ENCODE measurements around the gene LYSET. TPM values are rescaled to one million over a fixed set of nuclear protein-coding genes. Genes with fewer than 3 reads are reported as not detected.

The LYSET gene
- total RNA-seq, 4 donors from 2014 or later = 6.3 to 17.7 (median 12.6) TPM

DNA sequence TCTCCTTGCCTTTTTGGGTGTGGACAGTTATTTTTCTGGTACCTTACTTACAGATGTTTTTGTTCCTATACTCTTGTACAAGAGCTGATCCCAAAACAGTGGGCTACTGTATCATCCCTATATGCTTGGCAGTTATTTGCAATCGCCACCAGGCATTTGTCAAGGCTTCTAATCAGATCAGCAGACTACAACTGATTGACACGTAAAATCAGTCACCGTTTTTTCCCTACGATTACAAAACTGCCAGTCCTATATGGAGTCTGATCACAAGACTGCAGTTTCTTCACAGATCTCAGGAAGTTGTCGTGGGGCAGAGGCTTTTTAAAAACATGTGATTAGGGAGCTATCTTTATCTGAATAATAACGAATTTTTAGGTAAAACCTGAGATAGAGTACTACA, 1.3 kb downstream of the LYSET start:
- H3K4me3 ChIP-seq (replicated peaks in 1 of 3) = no peak overlapping the region
- DNase-seq = no peak

DNA sequence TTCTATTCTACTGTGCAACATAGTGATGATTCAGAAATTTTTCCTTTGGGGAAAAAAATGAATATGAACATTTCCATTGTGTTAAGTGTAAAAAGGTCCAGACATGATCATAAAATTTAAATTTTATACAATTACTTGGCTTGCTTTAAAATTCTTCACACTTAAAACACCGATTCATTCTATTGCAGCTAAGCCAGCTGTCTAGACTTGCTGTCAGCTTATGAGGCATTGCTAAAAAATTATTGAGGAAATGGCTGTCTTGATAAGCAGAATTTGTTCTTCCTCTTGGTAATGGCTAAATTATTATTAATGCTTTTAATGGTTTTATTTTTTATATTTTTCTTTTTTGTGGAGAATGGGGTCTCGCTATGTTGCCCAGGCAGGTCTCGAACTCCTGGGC, 1.8 kb downstream of the LYSET start:
- Histone ChIP-seq H3K9me3 (no peaks in the 10 kb centered on the region), H3K27ac (no peak overlapping the region), H3K36me3 (no peaks in the 10 kb centered on the region), H3K4me3 (replicated peaks in 1 of 3) (no peak overlapping the region), H3K27me3 (no peaks in the 10 kb centered on the region), H3K4me1 (peaks cover 17 to 23% of the 10 kb centered on the region in 2 donors)
- TF ChIP-seq POLR2A (IDR thresholded peaks at IDR 0.05) = no peak
- TF ChIP-seq, protein P1, sequence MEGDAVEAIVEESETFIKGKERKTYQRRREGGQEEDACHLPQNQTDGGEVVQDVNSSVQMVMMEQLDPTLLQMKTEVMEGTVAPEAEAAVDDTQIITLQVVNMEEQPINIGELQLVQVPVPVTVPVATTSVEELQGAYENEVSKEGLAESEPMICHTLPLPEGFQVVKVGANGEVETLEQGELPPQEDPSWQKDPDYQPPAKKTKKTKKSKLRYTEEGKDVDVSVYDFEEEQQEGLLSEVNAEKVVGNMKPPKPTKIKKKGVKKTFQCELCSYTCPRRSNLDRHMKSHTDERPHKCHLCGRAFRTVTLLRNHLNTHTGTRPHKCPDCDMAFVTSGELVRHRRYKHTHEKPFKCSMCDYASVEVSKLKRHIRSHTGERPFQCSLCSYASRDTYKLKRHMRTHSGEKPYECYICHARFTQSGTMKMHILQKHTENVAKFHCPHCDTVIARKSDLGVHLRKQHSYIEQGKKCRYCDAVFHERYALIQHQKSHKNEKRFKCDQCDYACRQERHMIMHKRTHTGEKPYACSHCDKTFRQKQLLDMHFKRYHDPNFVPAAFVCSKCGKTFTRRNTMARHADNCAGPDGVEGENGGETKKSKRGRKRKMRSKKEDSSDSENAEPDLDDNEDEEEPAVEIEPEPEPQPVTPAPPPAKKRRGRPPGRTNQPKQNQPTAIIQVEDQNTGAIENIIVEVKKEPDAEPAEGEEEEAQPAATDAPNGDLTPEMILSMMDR (IDR thresholded peaks at IDR 0.05) = no peak
- no peak for DNase-seq
- intact Hi-C loops (cut with DNase I) = no loop called here
- 96% methylated on average over 3 of the region's 3 CpGs for whole genome bisulfite sequencing, 2 donors

More for the DNA sequence above, 1.3 kb downstream of the LYSET start:
- WGBS, 2 donors = 89 to 94% methylated on average over 6 of the region's 6 CpGs
- Histone ChIP-seq H3K9me3 (no peaks in the 10 kb centered on the region), H3K27me3 (no peaks in the 10 kb centered on the region), H3K36me3 (no peaks in the 10 kb centered on the region), H3K4me1 (peaks cover 17 to 23% of the 10 kb centered on the region in 2 donors), H3K27ac (no peak overlapping the region)
- intact Hi-C loops (cut with DNase I) = no loop called here
- no peak for TF ChIP-seq POLR2A (IDR thresholded peaks at IDR 0.05)
- TF ChIP-seq, protein P1 (IDR thresholded peaks at IDR 0.05) = no peak

DNA sequence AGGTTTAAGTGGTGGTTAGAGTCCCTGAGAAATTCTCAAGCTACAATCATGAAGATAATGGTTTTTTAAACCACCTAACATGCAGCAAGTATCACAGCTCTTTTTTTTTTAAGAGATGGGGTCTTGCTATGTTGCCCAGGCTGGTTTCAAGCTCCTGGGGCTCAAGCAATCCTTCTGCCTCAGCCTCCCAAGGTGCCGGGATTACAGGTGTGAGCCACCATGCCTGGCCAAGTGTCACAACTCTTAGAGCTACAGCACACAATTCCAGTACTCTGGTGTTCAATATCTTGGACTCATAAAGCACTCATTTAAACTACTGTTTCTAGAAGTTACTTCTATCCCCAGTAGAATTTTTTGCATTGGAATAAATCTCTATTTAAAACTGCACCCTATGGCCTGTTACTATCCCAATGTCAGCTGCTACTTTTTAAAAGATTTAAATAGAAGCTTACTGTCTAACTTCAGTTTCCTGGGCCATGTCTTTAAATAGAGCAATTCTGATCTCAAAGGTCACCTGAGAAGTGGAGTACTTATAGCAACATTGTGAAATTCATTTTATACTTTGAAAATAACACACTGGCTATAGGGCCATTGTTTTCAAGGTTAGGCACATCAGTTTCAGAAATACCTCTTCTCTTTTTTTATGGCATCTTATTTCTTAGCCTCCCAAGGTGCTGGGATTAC, 10.3 kb downstream of the LYSET start:
- TF ChIP-seq, protein P1 (IDR thresholded peaks at IDR 0.05) = no peak
- no peak for TF ChIP-seq POLR2A (IDR thresholded peaks at IDR 0.05)
- no peaks in the 10 kb centered on the region for H3K9me3 ChIP-seq
- no peak overlapping the region for H3K4me3 ChIP-seq (replicated peaks in 1 of 3)
- intact Hi-C loops (cut with DNase I) = no loop called here
- no peaks in the 10 kb centered on the region for H3K4me1 ChIP-seq
- no peak overlapping the region for H3K27ac ChIP-seq
- H3K27me3 ChIP-seq = no peaks in the 10 kb centered on the region
- WGBS, 2 donors = 95 to 100% methylated on average over 1 of the region's 1 CpG
- no peak for DNase-seq
- H3K36me3 ChIP-seq = no peaks in the 10 kb centered on the region

DNA sequence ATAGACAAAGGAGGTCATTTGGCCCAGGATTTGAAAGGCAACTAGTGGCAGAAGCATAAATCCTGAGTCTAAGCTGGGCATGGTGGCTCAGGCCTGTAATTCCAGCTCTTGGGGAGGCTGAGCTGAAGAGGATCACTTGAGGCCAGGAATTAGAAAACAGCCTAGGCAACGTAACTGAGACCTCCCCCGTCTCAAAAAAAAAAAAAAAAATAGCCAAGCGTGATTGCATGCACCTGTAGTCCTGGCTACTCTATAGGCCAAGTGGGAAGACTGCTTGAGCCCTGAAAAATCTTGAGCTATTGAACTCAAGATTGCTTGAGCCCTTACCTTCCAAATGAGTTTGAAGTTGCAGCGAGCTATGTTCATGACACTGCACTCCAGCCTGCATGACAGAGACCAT, 13.9 kb downstream of the LYSET start:
- Histone ChIP-seq H3K27me3 (no peaks in the 10 kb centered on the region), H3K4me1 (no peaks in the 10 kb centered on the region), H3K36me3 (no peaks in the 10 kb centered on the region), H3K9me3 (no peaks in the 10 kb centered on the region), H3K27ac (no peak overlapping the region), H3K4me3 (replicated peaks in 1 of 3) (no peak overlapping the region)
- WGBS, 2 donors = 90 to 91% methylated on average over 4 of the region's 4 CpGs
- TF ChIP-seq POLR2A (IDR thresholded peaks at IDR 0.05) = no peak
- TF ChIP-seq, protein P1 (IDR thresholded peaks at IDR 0.05) = no peak
- no peak for DNase-seq
- intact Hi-C loops (cut with DNase I) = no loop called here

DNA sequence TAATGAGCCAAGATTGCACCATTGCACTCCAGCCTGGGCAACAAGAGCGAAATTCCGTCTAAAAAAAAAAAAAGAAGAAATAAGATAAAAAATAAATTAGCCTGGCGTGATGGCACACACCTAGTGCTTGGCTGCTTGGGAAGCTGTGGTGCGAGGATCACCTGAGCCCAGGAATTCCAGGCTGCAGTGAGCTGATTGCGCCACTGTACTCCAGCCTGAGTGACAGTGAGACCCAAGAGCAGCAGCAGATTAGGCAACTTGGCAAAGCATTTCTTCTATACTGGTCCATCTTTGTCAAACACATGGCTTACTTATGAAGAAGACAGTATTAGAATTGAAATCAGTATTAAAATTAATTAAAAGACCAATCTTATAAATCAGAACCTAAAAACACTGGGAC, 15.4 kb downstream of the LYSET start:
- intact Hi-C loops (cut with DNase I) = no loop called here
- Histone ChIP-seq H3K4me1 (peaks cover 0 to 5% of the 10 kb centered on the region in 2 donors), H3K27ac (no peak overlapping the region), H3K9me3 (no peaks in the 10 kb centered on the region), H3K27me3 (no peaks in the 10 kb centered on the region), H3K4me3 (replicated peaks in 1 of 3) (no peak overlapping the region), H3K36me3 (no peaks in the 10 kb centered on the region)
- no peak for DNase-seq
- WGBS, 2 donors = 95 to 97% methylated on average over 5 of the region's 5 CpGs
- TF ChIP-seq POLR2A (IDR thresholded peaks at IDR 0.05) = no peak
- TF ChIP-seq, protein P1 (IDR thresholded peaks at IDR 0.05) = no peak

Data from thyroid gland (tissue), 4 donors.